ENCODE data around the gene OGT. TPM values are rescaled to one million over a fixed set of nuclear protein-coding genes. Genes with fewer than 3 reads are reported as not detected.
"Not testable (repeated sequence)": the region's sequence is repeated elsewhere in the genome, so short reads cannot be mapped to it uniquely, and the experiment has no call there.

Gene OGT
- total and polyA plus RNA-seq, 3 donors from 2014 or later, result 48.0 to 154 (median 113) TPM

GRCh38 chrX:71549986-71550385, 17.1 kb downstream of the OGT start:
- Histone ChIP-seq H3K4me3 (no peak overlapping the region), H3K4me1 (no peaks in the 10 kb centered on the region), H3K36me3 (ENCODE audit: low read depth, missing control alignments) (no peaks in the 10 kb centered on the region), H3K27ac (no peak overlapping the region), H3K27me3 (no peaks in the 10 kb centered on the region), H3K9me3 (no peaks in the 10 kb centered on the region)
- intact Hi-C loops (cut with DNase I; ENCODE audit: low total_unique reads), result no loop called here
- DNase-seq, result no peak
- 82 to 92% methylated on average over 1 of the region's 1 CpG for WGBS, 2 donors
- no peak for TF ChIP-seq CTCF (IDR thresholded peaks at IDR 0.05)
- no peak for TF ChIP-seq POLR2A (IDR thresholded peaks at IDR 0.05)

- H3K27ac ChIP-seq, result no peak overlapping the region
- intact Hi-C loops (cut with DNase I; ENCODE audit: low total_unique reads), result no loop called here
- no peaks in the 10 kb centered on the region for H3K9me3 ChIP-seq
- no peak for DNase-seq
- no peaks in the 10 kb centered on the region for H3K36me3 ChIP-seq (ENCODE audit: low read depth, missing control alignments)
- WGBS, 2 donors, result 69 to 88% methylated on average over 3 of the region's 3 CpGs
- H3K4me3 ChIP-seq, result no peak overlapping the region
- H3K4me1 ChIP-seq, result no peaks in the 10 kb centered on the region
- TF ChIP-seq CTCF (IDR thresholded peaks at IDR 0.05), result no peak
- no peak for TF ChIP-seq POLR2A (IDR thresholded peaks at IDR 0.05)
- no peaks in the 10 kb centered on the region for H3K27me3 ChIP-seq
Observed at GRCh38 chrX:71550578-71550977, 17.7 kb downstream of the OGT start.

GRCh38 chrX:71556036-71556435, 23.1 kb downstream of the OGT start:
- WGBS, 2 donors, result 79 to 88% methylated on average over 3 of the region's 3 CpGs
- Histone ChIP-seq H3K36me3 (ENCODE audit: low read depth, missing control alignments) (no peaks in the 10 kb centered on the region), H3K4me3 (no peak overlapping the region), H3K4me1 (no peaks in the 10 kb centered on the region), H3K27ac (no peak overlapping the region), H3K27me3 (no peaks in the 10 kb centered on the region), H3K9me3 (no peaks in the 10 kb centered on the region)
- no peak for DNase-seq
- intact Hi-C loops (cut with DNase I; ENCODE audit: low total_unique reads), result no loop called here
- TF ChIP-seq CTCF (IDR thresholded peaks at IDR 0.05), result no peak
- no peak for TF ChIP-seq POLR2A (IDR thresholded peaks at IDR 0.05)

- Histone ChIP-seq H3K4me1 (no peaks in the 10 kb centered on the region), H3K36me3 (ENCODE audit: low read depth, missing control alignments) (no peaks in the 10 kb centered on the region), H3K27me3 (no peaks in the 10 kb centered on the region), H3K9me3 (no peaks in the 10 kb centered on the region), H3K4me3 (no peak overlapping the region), H3K27ac (no peak overlapping the region)
- intact Hi-C loops (cut with DNase I; ENCODE audit: low total_unique reads), result no loop called here
- DNase-seq, result no peak
- TF ChIP-seq POLR2A (IDR thresholded peaks at IDR 0.05), result no peak
- TF ChIP-seq CTCF (IDR thresholded peaks at IDR 0.05), result no peak
- 95 to 97% methylated on average over 4 to 5 of the region's 5 CpGs for WGBS, 2 donors
Observed at GRCh38 chrX:71558920-71559319, 26.0 kb downstream of the OGT start.

- H3K27ac ChIP-seq; H3K4me3 ChIP-seq; intact Hi-C loops (cut with DNase I; ENCODE audit: low total_unique reads); H3K36me3 ChIP-seq (ENCODE audit: low read depth, missing control alignments); H3K9me3 ChIP-seq; DNase-seq; H3K27me3 ChIP-seq; H3K4me1 ChIP-seq: not testable (repeated sequence)
- 81 to 89% methylated on average over 6 of the region's 6 CpGs for WGBS, 2 donors
Observed at GRCh38 chrX:71559773-71560172, 26.9 kb downstream of the OGT start.
